Trophoblast cell (in vitro differentiated cells and primary cell): ENCODE measurements around the gene NLRC5.

Experiments used
- DNase-seq, 2 donors: peaks; one replicate each; pipeline ENCODE4 v3.0.0-alpha.2; 2016
- H2AFZ ChIP-seq: 2 replicates; pipeline ENCODE4 v1.6.1; 2013; ENCODE audit warnings: low read length, moderate library complexity, mild to moderate bottlenecking; ENCODE audit not compliant: insufficient read depth, poor library complexity
- H2AK5ac ChIP-seq: 2 replicates; pipeline ENCODE4 v1.6.1; 2013; ENCODE audit warnings: mild to moderate bottlenecking, low read length
- H2BK120ac ChIP-seq: 2 replicates; pipeline ENCODE4 v1.6.1; 2013; ENCODE audit warnings: low read length, mild to moderate bottlenecking, moderate library complexity; ENCODE audit not compliant: insufficient read depth, poor library complexity
- H2BK12ac ChIP-seq: 2 replicates; pipeline ENCODE4 v1.6.1; 2013; ENCODE audit warnings: mild to moderate bottlenecking, low read length, moderate library complexity
- H2BK5ac ChIP-seq: 2 replicates; pipeline ENCODE4 v1.6.1; 2013; ENCODE audit warnings: low read length, low read depth, moderate library complexity, mild to moderate bottlenecking; ENCODE audit not compliant: poor library complexity
- H3K14ac ChIP-seq: 2 replicates; pipeline ENCODE4 v1.6.1; 2013; ENCODE audit warnings: mild to moderate bottlenecking, low read length
- H3K18ac ChIP-seq: 2 replicates; pipeline ENCODE4 v1.6.1; 2013; ENCODE audit warnings: mild to moderate bottlenecking, low read length
- H3K23ac ChIP-seq: 2 replicates; pipeline ENCODE4 v1.6.1; 2013; ENCODE audit warnings: low read length
- H3K27ac ChIP-seq: 2 replicates; pipeline ENCODE4 v1.5.1; 2013; ENCODE audit warnings: low read depth, mild to moderate bottlenecking, inconsistent platforms, low read length, moderate library complexity
- H3K27me3 ChIP-seq: 2 replicates; pipeline ENCODE4 v1.6.1; 2013; ENCODE audit warnings: inconsistent platforms, mild to moderate bottlenecking, low read length, moderate library complexity; ENCODE audit not compliant: insufficient read depth
- H3K36me3 ChIP-seq, 2 experiments: 1 replicate in 1 of 2; 2 replicates in 1 of 2; pipeline ENCODE4 v1.6.1; 2013; ENCODE audit warnings: low read length in 2 of 2, mild to moderate bottlenecking in 2 of 2, moderate library complexity in 1 of 2; ENCODE audit not compliant: insufficient read depth in 2 of 2, control insufficient read depth in 1 of 2
- H3K4ac ChIP-seq: 2 replicates; pipeline ENCODE4 v1.6.1; 2013; ENCODE audit warnings: low read depth, mild to moderate bottlenecking, low read length, moderate library complexity
- H3K4me1 ChIP-seq, 2 experiments: 1 replicate in 1 of 2; 2 replicates in 1 of 2; pipeline ENCODE4 v1.6.1; 2013; ENCODE audit warnings: low read length in 2 of 2, mild to moderate bottlenecking in 2 of 2, moderate library complexity in 1 of 2; ENCODE audit not compliant: insufficient read depth in 2 of 2, control insufficient read depth in 1 of 2
- H3K4me2 ChIP-seq: 2 replicates; pipeline ENCODE4 v1.6.1; 2013; ENCODE audit warnings: inconsistent platforms, mild to moderate bottlenecking, low read length, moderate library complexity
- H3K4me3 ChIP-seq: 2 replicates; pipeline ENCODE4 v1.5.1; 2013; ENCODE audit warnings: mild to moderate bottlenecking, low read depth, low read length, inconsistent platforms
- H3K79me1 ChIP-seq: one replicate; pipeline ENCODE4 v1.6.1; 2013; ENCODE audit warnings: low read length
- H3K79me2 ChIP-seq: 2 replicates; pipeline ENCODE4 v1.6.1; 2013; ENCODE audit warnings: low read length, mild to moderate bottlenecking; ENCODE audit not compliant: control insufficient read depth, insufficient read depth, poor library complexity
- H3K9ac ChIP-seq: 2 replicates; pipeline ENCODE4 v1.6.1; 2013; ENCODE audit warnings: mild to moderate bottlenecking, low read length
- H3K9me3 ChIP-seq: 2 replicates; pipeline ENCODE4 v1.6.1; 2013; ENCODE audit warnings: low read depth, mild to moderate bottlenecking, control low read depth, inconsistent platforms, low read length; ENCODE audit not compliant: insufficient read depth
- H4K12ac ChIP-seq: 2 replicates; pipeline ENCODE4 v1.6.1; 2013; ENCODE audit warnings: low read depth, mild to moderate bottlenecking, low read length, moderate library complexity
- H4K8ac ChIP-seq: 2 replicates; pipeline ENCODE4 v1.6.1; 2013; ENCODE audit warnings: low read depth, mild to moderate bottlenecking, low read length, moderate library complexity
- H4K91ac ChIP-seq: one replicate; pipeline ENCODE4 v1.6.1; 2013; ENCODE audit warnings: low read depth, mild to moderate bottlenecking, low read length, moderate library complexity
- WGBS: extraction: QIAGEN DNeasy Blood & Tissue Kit; methylation state at CpG from one replicate; pipeline ENCODE4 v1.1.7; 2013; ENCODE audit warnings: missing lambda C conversion rate; ENCODE audit not compliant: insufficient read length, insufficient coverage; ENCODE audit errors: extremely low coverage; 5-methylcytosine and 5-hydroxymethylcytosine counted together

NLRC5 gene

GRCh38 chr16:57112403-57113041 lies 123.2 kb downstream of the NLRC5 start:
- no peak overlapping the region for H3K4me2 ChIP-seq
- no peak for DNase-seq

GRCh38 chr16:57113042-57113453 lies 123.7 kb downstream of the NLRC5 start:
- DNase-seq: no peak
- no peak overlapping the region for H3K4me2 ChIP-seq
- H3K79me2 ChIP-seq: no peaks in the 10 kb centered on the region
- no peak overlapping the region for H4K91ac ChIP-seq
- no peak overlapping the region for H2BK120ac ChIP-seq
- no peaks in the 10 kb centered on the region for H3K79me1 ChIP-seq
- no peak overlapping the region for H3K27ac ChIP-seq
- H3K9me3 ChIP-seq: peaks cover 2% of the 10 kb centered on the region
- peak overlapping the region; percentile 4 for H3K14ac ChIP-seq
- no peak overlapping the region for H3K9ac ChIP-seq
- H4K8ac ChIP-seq: no peak overlapping the region
- H3K4me3 ChIP-seq: no peak overlapping the region
- H2BK12ac ChIP-seq: no peak overlapping the region
- H3K18ac ChIP-seq: no peak overlapping the region
- no peak overlapping the region for H4K12ac ChIP-seq
- no peak overlapping the region for H2AK5ac ChIP-seq
- no peak overlapping the region for H2BK5ac ChIP-seq
- WGBS: no CpG with 5 or more reads among the region's 14 CpGs
- no peaks in the 10 kb centered on the region for H3K27me3 ChIP-seq
- H3K23ac ChIP-seq: no peak overlapping the region
- H3K36me3 ChIP-seq: peaks cover 35 to 41% of the 10 kb centered on the region in 2 experiments
- H2AFZ ChIP-seq: no peak overlapping the region
- H3K4me1 ChIP-seq: peaks cover 8 to 9% of the 10 kb centered on the region in 2 experiments
- no peak overlapping the region for H3K4ac ChIP-seq

More at GRCh38 chr16:57112403-57113041, 123.2 kb downstream of the NLRC5 start:
- Histone ChIP-seq H3K36me3 (peaks cover 31 to 38% of the 10 kb centered on the region in 2 experiments), H2AFZ (no peak overlapping the region), H3K4ac (no peak overlapping the region), H2BK12ac (no peak overlapping the region), H3K23ac (no peak overlapping the region), H3K9me3 (peaks cover 2% of the 10 kb centered on the region), H3K14ac (no peak overlapping the region), H3K79me2 (no peaks in the 10 kb centered on the region), H3K27ac (no peak overlapping the region), H3K9ac (no peak overlapping the region), H3K27me3 (no peaks in the 10 kb centered on the region), H3K79me1 (no peaks in the 10 kb centered on the region), H4K91ac (no peak overlapping the region), H4K12ac (no peak overlapping the region), H2BK5ac (no peak overlapping the region), H2BK120ac (no peak overlapping the region), H3K4me1 (peaks cover 8 to 9% of the 10 kb centered on the region in 2 experiments), H2AK5ac (no peak overlapping the region), H3K4me3 (no peak overlapping the region), H4K8ac (no peak overlapping the region), H3K18ac (no peak overlapping the region)
- no CpG with 5 or more reads among the region's 10 CpGs for WGBS

- no peaks in the 10 kb centered on the region for H3K27me3 ChIP-seq
- H4K8ac ChIP-seq: no peak overlapping the region
- H3K9ac ChIP-seq: no peak overlapping the region
- no peak overlapping the region for H4K12ac ChIP-seq
- H3K23ac ChIP-seq: no peak overlapping the region
- H2BK12ac ChIP-seq: no peak overlapping the region
- H3K4ac ChIP-seq: no peak overlapping the region
- no peak overlapping the region for H2AK5ac ChIP-seq
- no peak overlapping the region for H3K18ac ChIP-seq
- no peak overlapping the region for H3K14ac ChIP-seq
- no peaks in the 10 kb centered on the region for H3K79me1 ChIP-seq
- H2BK5ac ChIP-seq: no peak overlapping the region
- H3K79me2 ChIP-seq: no peaks in the 10 kb centered on the region
- H3K9me3 ChIP-seq: peaks cover 2% of the 10 kb centered on the region
- no peak overlapping the region for H2BK120ac ChIP-seq
- H4K91ac ChIP-seq: no peak overlapping the region
- DNase-seq: no peak
- no CpG with 5 or more reads among the region's 5 CpGs for WGBS
- H3K4me3 ChIP-seq: no peak overlapping the region
- H3K4me1 ChIP-seq: peaks cover 6 to 9% of the 10 kb centered on the region in 2 experiments
- no peak overlapping the region for H3K4me2 ChIP-seq
- H3K36me3 ChIP-seq: peaks cover 35 to 41% of the 10 kb centered on the region in 2 experiments
- no peak overlapping the region for H3K27ac ChIP-seq
- no peak overlapping the region for H2AFZ ChIP-seq
Measured at GRCh38 chr16:57113664-57114063, 124.3 kb downstream of the NLRC5 start.

- Histone ChIP-seq H3K18ac (no peak overlapping the region), H2BK5ac (no peak overlapping the region), H4K91ac (no peak overlapping the region), H3K36me3 (peaks cover 43 to 52% of the 10 kb centered on the region in 2 experiments), H4K12ac (no peak overlapping the region), H4K8ac (no peak overlapping the region), H3K79me2 (no peaks in the 10 kb centered on the region), H3K9me3 (peaks cover 2% of the 10 kb centered on the region), H3K27me3 (no peaks in the 10 kb centered on the region), H3K23ac (no peak overlapping the region), H3K9ac (no peak overlapping the region), H3K14ac (no peak overlapping the region), H3K27ac (no peak overlapping the region), H3K4me2 (no peak overlapping the region), H3K79me1 (no peaks in the 10 kb centered on the region), H3K4me1 (peaks cover 0 to 5% of the 10 kb centered on the region in 2 experiments), H2BK12ac (no peak overlapping the region), H3K4me3 (no peak overlapping the region), H2AK5ac (no peak overlapping the region), H3K4ac (no peak overlapping the region), H2AFZ (no peak overlapping the region), H2BK120ac (no peak overlapping the region)
- WGBS: no CpG with 5 or more reads among the region's 10 CpGs
- no peak for DNase-seq
Measured at GRCh38 chr16:57115168-57115513, 125.8 kb downstream of the NLRC5 start.
